GM12891 (cell line): ENCODE data around the gene ARHGAP11A.

Experiments
- PAX5 ChIP-seq: IDR thresholded peaks from 2 replicates; pipeline ENCODE4 v1.6.1; 2011; ENCODE audit warnings: low read length, moderate library complexity, mild to moderate bottlenecking; ENCODE audit not compliant: insufficient read depth, severe bottlenecking
- POLR2A ChIP-seq: IDR thresholded peaks from 2 replicates; pipeline ENCODE4 v1.6.1; 2011; ENCODE audit warnings: low read depth, low read length, control low read depth
- POLR2AphosphoS5 ChIP-seq: IDR thresholded peaks from 2 replicates; pipeline ENCODE4 v1.6.1; 2011; ENCODE audit warnings: low read depth, low read length, control low read depth
- POU2F2 ChIP-seq: IDR thresholded peaks from 2 replicates; pipeline ENCODE4 v1.6.1; 2011; ENCODE audit warnings: low read depth, mild to moderate bottlenecking, control low read depth, low read length, moderate library complexity
- SPI1 ChIP-seq: IDR thresholded peaks from 2 replicates; pipeline ENCODE4 v1.6.1; 2011; ENCODE audit warnings: low read depth, low read length, control low read depth
- TAF1 ChIP-seq: IDR thresholded peaks from 2 replicates; pipeline ENCODE4 v1.6.1; 2011; ENCODE audit warnings: low read depth, low read length, control low read depth

DNA sequence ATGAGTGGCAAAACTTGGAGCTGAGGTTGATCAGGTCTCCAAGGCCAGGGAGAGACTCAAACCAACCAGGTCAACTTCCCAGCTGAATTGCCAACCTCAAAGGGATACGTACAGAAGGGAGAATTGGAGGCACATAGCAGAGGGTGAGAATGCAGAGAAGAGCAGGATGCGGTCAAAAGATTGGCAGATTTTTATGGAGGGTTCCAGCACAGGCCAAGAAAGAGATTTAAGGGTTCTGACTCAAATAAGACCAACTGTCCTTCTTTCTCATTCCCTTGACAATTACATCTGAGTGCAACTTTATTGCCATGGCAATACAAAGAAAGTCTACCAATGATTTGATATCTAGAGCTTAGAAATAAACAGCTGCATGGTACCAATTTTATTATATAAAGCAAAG lies 59.4 kb downstream of the ARHGAP11A start:
- TF ChIP-seq POLR2AphosphoS5, result no peak
- TF ChIP-seq POLR2A, result no peak
- TF ChIP-seq TAF1, result no peak
- no peak for TF ChIP-seq SPI1
- TF ChIP-seq POU2F2, result no peak
- TF ChIP-seq PAX5, result no peak
